Mesenchymal stem cell (in vitro differentiated cells and primary cell): Measurements from ENCODE around the gene PRKD1.

Experiments used
- DNase-seq: peaks from one replicate; pipeline ENCODE4 v3.0.0-alpha.2; 2013
- H2AFZ ChIP-seq: one replicate; pipeline ENCODE4 v1.6.1; 2013; ENCODE audit warnings: low read depth, mild to moderate bottlenecking, control low read depth, inconsistent platforms, low read length, moderate library complexity
- H2AK5ac ChIP-seq: 2 replicates; pipeline ENCODE4 v1.6.1; 2013; ENCODE audit warnings: low read length, moderate library complexity, mild to moderate bottlenecking, inconsistent platforms; ENCODE audit not compliant: severe bottlenecking
- H2BK120ac ChIP-seq: one replicate; pipeline ENCODE4 v1.6.1; 2013; ENCODE audit warnings: low read depth, mild to moderate bottlenecking, inconsistent platforms, low read length, moderate library complexity
- H2BK12ac ChIP-seq, 2 experiments: one replicate each; pipeline ENCODE4 v1.6.1; 2013; ENCODE audit warnings: inconsistent platforms in 2 of 2, low read length in 2 of 2, mild to moderate bottlenecking in 2 of 2, moderate library complexity in 2 of 2, control low read depth in 1 of 2
- H2BK15ac ChIP-seq: one replicate; pipeline ENCODE4 v1.6.1; 2013; ENCODE audit warnings: mild to moderate bottlenecking, low read depth, inconsistent platforms; ENCODE audit not compliant: poor library complexity, severe bottlenecking
- H2BK5ac ChIP-seq: 2 replicates; pipeline ENCODE4 v1.6.1; 2013; ENCODE audit warnings: low read depth, mild to moderate bottlenecking, low read length, control low read depth, inconsistent platforms; ENCODE audit not compliant: poor library complexity, severe bottlenecking
- H3K14ac ChIP-seq, 2 experiments: one replicate each; pipeline ENCODE4 v1.6.1; 2013; ENCODE audit warnings: inconsistent platforms in 2 of 2, low read length in 2 of 2, control low read depth in 1 of 2, mild to moderate bottlenecking in 1 of 2, moderate library complexity in 1 of 2
- H3K18ac ChIP-seq, 2 experiments: one replicate each; pipeline ENCODE4 v1.6.1; 2013; ENCODE audit warnings: inconsistent platforms in 2 of 2, low read length in 2 of 2, control low read depth in 1 of 2, low read depth in 1 of 2, mild to moderate bottlenecking in 1 of 2
- H3K23ac ChIP-seq, 2 experiments: one replicate each; pipeline ENCODE4 v1.6.1; 2013; ENCODE audit warnings: inconsistent platforms in 2 of 2, low read length in 2 of 2, mild to moderate bottlenecking in 2 of 2, moderate library complexity in 2 of 2, control low read depth in 1 of 2
- H3K27ac ChIP-seq: 2 replicates; pipeline ENCODE4 v1.5.1; 2013; ENCODE audit warnings: mild to moderate bottlenecking, moderate library complexity, low read length, control low read depth, inconsistent platforms; ENCODE audit not compliant: poor library complexity, severe bottlenecking
- H3K27me3 ChIP-seq, 2 experiments: 2 replicates each; pipeline versions ENCODE4 v1.6.1 to v1.7.0; 2013; ENCODE audit warnings: low read length in 2 of 2, mild to moderate bottlenecking in 2 of 2, moderate library complexity in 2 of 2, control low read depth in 1 of 2, inconsistent platforms in 1 of 2; ENCODE audit not compliant: control insufficient read depth in 1 of 2, insufficient read depth in 1 of 2
- H3K36me3 ChIP-seq, 2 experiments: 2 replicates each; pipeline versions ENCODE4 v1.6.1 to v1.7.0; 2013; ENCODE audit warnings: low read length in 2 of 2, control low read depth in 1 of 2, inconsistent platforms in 1 of 2, low read depth in 1 of 2, mild to moderate bottlenecking in 1 of 2; ENCODE audit not compliant: insufficient read depth in 2 of 2, control insufficient read depth in 1 of 2
- H3K4ac ChIP-seq, 2 experiments: one replicate each; pipeline ENCODE4 v1.6.1; 2013; ENCODE audit warnings: inconsistent platforms in 2 of 2, low read length in 2 of 2, mild to moderate bottlenecking in 2 of 2, moderate library complexity in 2 of 2, control low read depth in 1 of 2, low read depth in 1 of 2
- H3K4me1 ChIP-seq: 2 replicates; pipeline ENCODE4 v1.6.1; 2013; ENCODE audit warnings: low read depth, low read length, control low read depth; ENCODE audit not compliant: control insufficient read depth, insufficient read depth
- H3K4me2 ChIP-seq: 2 replicates; pipeline ENCODE4 v1.6.1; 2013; ENCODE audit warnings: low read length, mild to moderate bottlenecking, inconsistent platforms; ENCODE audit not compliant: poor library complexity, severe bottlenecking
- H3K4me3 ChIP-seq, 2 experiments: 2 replicates each; pipeline versions ENCODE4 v1.5.1 to v1.7.0; 2013; ENCODE audit warnings: low read length in 2 of 2, mild to moderate bottlenecking in 2 of 2, control low read depth in 1 of 2, low read depth in 1 of 2; ENCODE audit not compliant: insufficient read depth in 1 of 2
- H3K79me1 ChIP-seq: replicated peaks from 2 replicates; pipeline ENCODE4 v1.6.1; 2013; ENCODE audit warnings: mild to moderate bottlenecking, control low read depth, low read length, inconsistent platforms; ENCODE audit not compliant: poor library complexity, severe bottlenecking
- H3K9ac ChIP-seq: 2 replicates; pipeline ENCODE4 v1.7.0; 2013; ENCODE audit warnings: mild to moderate bottlenecking, low read length, moderate library complexity
- H3K9me3 ChIP-seq: 2 replicates; pipeline ENCODE4 v1.7.0; 2013; ENCODE audit warnings: mild to moderate bottlenecking, low read length; ENCODE audit not compliant: control insufficient read depth
- H4K8ac ChIP-seq: one replicate; pipeline ENCODE4 v1.6.1; 2013; ENCODE audit warnings: inconsistent platforms, mild to moderate bottlenecking, low read length, moderate library complexity
- H4K91ac ChIP-seq: one replicate; pipeline ENCODE4 v1.6.1; 2013; ENCODE audit warnings: mild to moderate bottlenecking, low read length, inconsistent platforms
- WGBS: methylation state at CpG from one replicate; pipeline ENCODE4 v1.1.7; 2013; ENCODE audit warnings: mixed read lengths; 5-methylcytosine and 5-hydroxymethylcytosine counted together

The PRKD1 gene

GRCh38 chr14:29618323-29619067, 309.2 kb downstream of the PRKD1 start:
- Histone ChIP-seq H4K8ac (no peak overlapping the region), H2BK12ac (no peak overlapping the region), H2BK120ac (no peak overlapping the region), H2AK5ac (no peak overlapping the region), H3K18ac (no peak overlapping the region), H3K27me3 (no peaks in the 10 kb centered on the region), H3K23ac (no peak overlapping the region), H2BK5ac (no peak overlapping the region), H2BK15ac (no peak overlapping the region), H3K79me1 (no peaks in the 10 kb centered on the region), H3K27ac (no peak overlapping the region), H3K4me1 (no peaks in the 10 kb centered on the region), H3K36me3 (peaks cover 0 to 27% of the 10 kb centered on the region in 2 experiments), H3K4ac (no peak overlapping the region), H2AFZ (no peak overlapping the region), H3K4me2 (no peak overlapping the region), H4K91ac (no peak overlapping the region), H3K9ac (no peak overlapping the region), H3K4me3 (no peak overlapping the region), H3K9me3 (peaks cover 8% of the 10 kb centered on the region), H3K14ac (no peak overlapping the region)
- no peak for DNase-seq
- WGBS = 100% methylated on average over 1 of the region's 4 CpGs

DNA sequence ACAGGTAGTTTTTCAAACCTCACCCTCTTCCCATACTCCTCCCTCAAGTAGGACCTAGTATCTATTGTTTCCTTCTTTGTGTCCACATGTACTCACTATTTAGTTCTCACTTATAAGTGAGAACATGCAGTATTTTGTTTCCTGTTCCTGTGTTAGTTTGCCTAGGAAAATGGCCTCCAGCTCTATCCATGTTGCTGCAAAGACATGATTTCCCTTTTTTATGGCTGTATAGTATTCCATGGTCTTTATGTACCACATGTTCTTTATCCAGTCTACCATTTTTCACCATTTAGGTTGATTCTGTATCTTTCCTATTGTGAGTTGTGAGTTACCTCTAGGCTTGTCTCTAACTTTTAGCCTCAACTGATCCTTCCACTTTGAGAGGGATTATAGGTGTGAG, 310.7 kb downstream of the PRKD1 start:
- H2BK12ac ChIP-seq = no peak overlapping the region
- H2AK5ac ChIP-seq = no peak overlapping the region
- H2BK120ac ChIP-seq = no peak overlapping the region
- no peak overlapping the region for H3K9ac ChIP-seq
- H3K4me2 ChIP-seq = no peak overlapping the region
- H3K36me3 ChIP-seq = peaks cover 0 to 16% of the 10 kb centered on the region in 2 experiments
- H3K79me1 ChIP-seq = no peaks in the 10 kb centered on the region
- H3K9me3 ChIP-seq = peaks cover 8% of the 10 kb centered on the region
- H3K27ac ChIP-seq = no peak overlapping the region
- no peak overlapping the region for H2AFZ ChIP-seq
- no peak overlapping the region for H4K8ac ChIP-seq
- H3K4ac ChIP-seq = no peak overlapping the region
- no peak overlapping the region for H3K18ac ChIP-seq
- no peak overlapping the region for H3K14ac ChIP-seq
- H2BK5ac ChIP-seq = no peak overlapping the region
- H3K27me3 ChIP-seq = no peaks in the 10 kb centered on the region
- no peak for DNase-seq
- no peak overlapping the region for H3K4me3 ChIP-seq
- H3K23ac ChIP-seq = no peak overlapping the region
- H3K4me1 ChIP-seq = no peaks in the 10 kb centered on the region
- H2BK15ac ChIP-seq = no peak overlapping the region
- no peak overlapping the region for H4K91ac ChIP-seq

- H3K4me3 ChIP-seq = no peak overlapping the region
- H3K36me3 ChIP-seq = peaks cover 0 to 8% of the 10 kb centered on the region in 2 experiments
- H2AFZ ChIP-seq = no peak overlapping the region
- no peaks in the 10 kb centered on the region for H3K27me3 ChIP-seq
- no peaks in the 10 kb centered on the region for H3K79me1 ChIP-seq
- H4K8ac ChIP-seq = no peak overlapping the region
- H2BK15ac ChIP-seq = no peak overlapping the region
- no peak overlapping the region for H2BK5ac ChIP-seq
- no peak overlapping the region for H3K4me2 ChIP-seq
- no peak overlapping the region for H2AK5ac ChIP-seq
- H3K18ac ChIP-seq = no peak overlapping the region
- H4K91ac ChIP-seq = no peak overlapping the region
- no peak overlapping the region for H3K27ac ChIP-seq
- no peak overlapping the region for H3K9ac ChIP-seq
- no peak overlapping the region for H3K23ac ChIP-seq
- no peak overlapping the region for H2BK12ac ChIP-seq
- H3K4me1 ChIP-seq = no peaks in the 10 kb centered on the region
- H3K4ac ChIP-seq = no peak overlapping the region
- no peak overlapping the region for H3K14ac ChIP-seq
- WGBS = 100% methylated on average over 1 of the region's 2 CpGs
- no peak overlapping the region for H2BK120ac ChIP-seq
- H3K9me3 ChIP-seq = no peaks in the 10 kb centered on the region
- DNase-seq = no peak
Observed at GRCh38 chr14:29608861-29609260, 318.8 kb downstream of the PRKD1 start.

GRCh38 chr14:29607169-29607568, 320.5 kb downstream of the PRKD1 start:
- Histone ChIP-seq H3K9ac (no peak overlapping the region), H3K4ac (no peak overlapping the region), H3K18ac (no peak overlapping the region), H2BK5ac (no peak overlapping the region), H3K4me3 (no peak overlapping the region), H3K27ac (no peak overlapping the region), H2AFZ (no peak overlapping the region), H4K8ac (no peak overlapping the region), H2AK5ac (no peak overlapping the region), H3K79me1 (no peaks in the 10 kb centered on the region), H3K14ac (no peak overlapping the region), H3K36me3 (peaks cover 0 to 8% of the 10 kb centered on the region in 2 experiments), H2BK120ac (no peak overlapping the region), H2BK15ac (no peak overlapping the region), H3K23ac (no peak overlapping the region), H3K9me3 (no peaks in the 10 kb centered on the region), H3K27me3 (no peaks in the 10 kb centered on the region), H3K4me2 (no peak overlapping the region), H2BK12ac (no peak overlapping the region), H4K91ac (no peak overlapping the region), H3K4me1 (no peaks in the 10 kb centered on the region)
- peak; percentile 6 for DNase-seq
- WGBS = 91% methylated on average over 4 of the region's 5 CpGs
